ENCODE data around the gene TUBB4B.

Gene TUBB4B

GRCh38 chr9:137244486-137245449 lies 3.7 kb downstream of the TUBB4B start:
- TF ChIP-seq SIN3A (IDR thresholded peaks at IDR 0.05; ENCODE audit: borderline replicate concordance, insufficient read depth, low read length): no peak
- TF ChIP-seq REST (IDR thresholded peaks at IDR 0.05; ENCODE audit: insufficient read depth in 1 of 2, low read depth in 2 of 2, low read length in 2 of 2): no peak
- TF ChIP-seq FOXP2 (optimal IDR thresholded peaks at IDR 0.05; ENCODE audit: borderline replicate concordance, extremely low read depth, extremely low read length, insufficient read depth): no peak
- TF ChIP-seq TAF1 (IDR thresholded peaks at IDR 0.05; ENCODE audit: borderline replicate concordance, insufficient read depth, low read length): no peak
- no peak for TF ChIP-seq POLR2AphosphoS5 (IDR thresholded peaks at IDR 0.05; ENCODE audit: low read depth, low read length)

GRCh38 chr9:137245450-137246421 lies 4.6 kb downstream of the TUBB4B start:
- TF ChIP-seq SIN3A (IDR thresholded peaks at IDR 0.05; ENCODE audit: borderline replicate concordance, insufficient read depth, low read length): no peak

- TF ChIP-seq TAF1 (IDR thresholded peaks at IDR 0.05; ENCODE audit: borderline replicate concordance, insufficient read depth, low read length) (no peak), REST (IDR thresholded peaks at IDR 0.05; ENCODE audit: insufficient read depth in 1 of 2, low read depth in 2 of 2, low read length in 2 of 2) (no peak), FOXP2 (optimal IDR thresholded peaks at IDR 0.05; ENCODE audit: borderline replicate concordance, extremely low read depth, extremely low read length, insufficient read depth) (no peak), SIN3A (IDR thresholded peaks at IDR 0.05; ENCODE audit: borderline replicate concordance, insufficient read depth, low read length) (no peak), POLR2AphosphoS5 (IDR thresholded peaks at IDR 0.05; ENCODE audit: low read depth, low read length) (no peak)
Measured at GRCh38 chr9:137247135-137247915, 6.2 kb downstream of the TUBB4B start.

- TF ChIP-seq SIN3A (IDR thresholded peaks at IDR 0.05; ENCODE audit: borderline replicate concordance, insufficient read depth, low read length) (no peak), POLR2AphosphoS5 (IDR thresholded peaks at IDR 0.05; ENCODE audit: low read depth, low read length) (no peak), REST (IDR thresholded peaks at IDR 0.05; ENCODE audit: insufficient read depth in 1 of 2, low read depth in 2 of 2, low read length in 2 of 2) (no peak), TAF1 (IDR thresholded peaks at IDR 0.05; ENCODE audit: borderline replicate concordance, insufficient read depth, low read length) (no peak), FOXP2 (optimal IDR thresholded peaks at IDR 0.05; ENCODE audit: borderline replicate concordance, extremely low read depth, extremely low read length, insufficient read depth) (no peak)
Measured at GRCh38 chr9:137247916-137248175, 6.8 kb downstream of the TUBB4B start.

Measured in PFSK-1 (cell line).